Measurements from ENCODE around the gene ZFP57.

DNA sequence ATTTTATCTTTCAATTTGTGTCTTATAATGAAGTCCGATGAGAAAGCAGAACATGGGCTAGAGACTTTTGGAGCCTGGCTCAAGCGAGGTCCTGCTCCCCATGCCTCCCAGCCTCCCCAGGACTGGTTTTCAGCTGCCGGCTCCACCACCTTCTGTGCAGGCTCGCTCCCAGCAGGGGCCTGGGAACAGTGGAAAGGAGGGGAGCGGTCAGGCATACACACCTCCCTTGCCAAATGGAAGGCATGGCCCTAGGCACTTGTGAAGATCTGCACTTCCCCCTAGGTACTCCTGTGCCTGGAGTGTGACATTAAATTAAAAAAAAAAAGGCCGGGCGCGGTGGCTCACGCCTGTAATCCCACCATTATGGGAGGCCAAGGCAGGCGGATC, 28.8 kb downstream of the ZFP57 start:
- no peak for TF ChIP-seq NFIC (IDR thresholded peaks at IDR 0.05)
- no peak for TF ChIP-seq USF1 (IDR thresholded peaks at IDR 0.05)

All from Ishikawa (cell line).